HEK293 (cell line): Measurements from ENCODE around the gene AKAP6.

Experiments used
- CTCF ChIA-PET: fragments of 350-600 bp; formaldehyde crosslinking; extraction: SDS; loops from one replicate; lab custom pipeline; 2021; ENCODE audit warnings: antibody characterized with exemption; lab: Yijun Ruan, JAX
- POLR2A ChIA-PET: fragments of 300-600 bp; formaldehyde crosslinking; extraction: SDS; loops from one replicate; lab custom pipeline; 2020; ENCODE audit warnings: antibody characterized with exemption, inconsistent platforms; lab: Yijun Ruan, JAX
- H3K27ac ChIP-seq: fragments of 200-500 bp; sonication (Bioruptor generic); 2 replicates; pipeline ENCODE4 v1.5.1; 2014; ENCODE audit warnings: low read depth, low read length, control low read depth, inconsistent platforms; ENCODE audit errors: extremely low read depth
- H3K36me3 ChIP-seq, 2 experiments: fragments of 200-500 bp in 1 of 2; sonication (Bioruptor generic) in 1 of 2; 1 replicate in 1 of 2; 2 replicates in 1 of 2; pipeline ENCODE4 v1.5.1; 2014 to 2017; ENCODE audit warnings: inconsistent platforms in 2 of 2, low read length in 2 of 2; ENCODE audit not compliant: control insufficient read depth in 2 of 2, insufficient read depth in 1 of 2
- H3K4me1 ChIP-seq: fragments of 200-500 bp; sonication (Bioruptor generic); 2 replicates; pipeline ENCODE4 v1.5.1; 2014; ENCODE audit warnings: mild to moderate bottlenecking, low read length, inconsistent platforms; ENCODE audit not compliant: control insufficient read depth, insufficient read depth
- H3K4me3 ChIP-seq: 2 replicates; pipeline ENCODE4 v1.5.1; 2011; ENCODE audit warnings: low read depth, mild to moderate bottlenecking, control low read depth, low read length, moderate library complexity
- H3K9me3 ChIP-seq: fragments of 200-500 bp; sonication (Bioruptor generic); 2 replicates; pipeline ENCODE4 v1.5.1; 2014; ENCODE audit warnings: low read depth, low read length, inconsistent platforms; ENCODE audit not compliant: control insufficient read depth, insufficient read depth
- OVOL3 ChIP-seq: fragments of 450-650 bp; formaldehyde crosslinking; IDR thresholded peaks from 2 replicates; pipeline ENCODE4 v1.5.1; 2016; ENCODE audit warnings: missing biosample characterization, missing genetic modification characterization
- PRDM2 ChIP-seq: fragments of 450-650 bp; formaldehyde crosslinking; IDR thresholded peaks from 2 replicates; pipeline ENCODE4 v1.5.1; 2016; ENCODE audit warnings: missing biosample characterization, missing genetic modification characterization, borderline replicate concordance
- WT1 ChIP-seq: fragments of 450-650 bp; formaldehyde crosslinking; IDR thresholded peaks from 2 replicates; pipeline ENCODE4 v1.5.1; 2016; ENCODE audit warnings: missing biosample characterization, missing genetic modification characterization
- ZBTB6 ChIP-seq: fragments of 450-650 bp; formaldehyde crosslinking; IDR thresholded peaks from 2 replicates; pipeline ENCODE4 v1.5.1; 2017; ENCODE audit warnings: missing biosample characterization, missing genetic modification characterization
- ZNF114 ChIP-seq: fragments of 450-650 bp; formaldehyde crosslinking; IDR thresholded peaks from 2 replicates; pipeline ENCODE4 v1.5.0; 2017; ENCODE audit warnings: missing biosample characterization, missing genetic modification characterization
- ZNF16 ChIP-seq: fragments of 450-650 bp; formaldehyde crosslinking; IDR thresholded peaks from 2 replicates; pipeline ENCODE4 v1.5.1; 2016; ENCODE audit warnings: low read depth, missing biosample characterization, missing genetic modification characterization
- ZNF302 ChIP-seq: fragments of 450-650 bp; formaldehyde crosslinking; IDR thresholded peaks from 2 replicates; pipeline ENCODE4 v1.5.1; 2016; ENCODE audit warnings: missing biosample characterization, missing genetic modification characterization, low read depth
- ZNF324 ChIP-seq: fragments of 450-650 bp; formaldehyde crosslinking; IDR thresholded peaks from 2 replicates; pipeline ENCODE4 v1.5.1; 2016; ENCODE audit warnings: missing biosample characterization, missing genetic modification characterization
- ZNF341 ChIP-seq: fragments of 450-650 bp; formaldehyde crosslinking; IDR thresholded peaks from 2 replicates; pipeline ENCODE4; 2016; ENCODE audit warnings: low read depth, missing biosample characterization, missing genetic modification characterization
- ZNF354C ChIP-seq: fragments of 450-650 bp; formaldehyde crosslinking; IDR thresholded peaks from 2 replicates; pipeline ENCODE4 v1.5.1; 2016; ENCODE audit warnings: missing biosample characterization, missing genetic modification characterization, low read depth, borderline replicate concordance
- ZNF48 ChIP-seq: fragments of 450-650 bp; formaldehyde crosslinking; IDR thresholded peaks from 2 replicates; pipeline ENCODE4 v1.5.1; 2016; ENCODE audit warnings: missing biosample characterization, missing genetic modification characterization
- ZNF513 ChIP-seq: fragments of 450-650 bp; IDR thresholded peaks from 2 replicates; pipeline ENCODE4 v1.5.1; 2018; ENCODE audit warnings: missing biosample characterization, missing genetic modification characterization
- ZNF521 ChIP-seq: fragments of 450-650 bp; formaldehyde crosslinking; IDR thresholded peaks from 2 replicates; pipeline ENCODE4 v1.5.1; 2017; ENCODE audit warnings: missing biosample characterization, mild to moderate bottlenecking, missing genetic modification characterization
- ZNF629 ChIP-seq: fragments of 450-650 bp; formaldehyde crosslinking; IDR thresholded peaks from 2 replicates; pipeline ENCODE4 v1.5.1; 2017; ENCODE audit warnings: missing biosample characterization, missing genetic modification characterization
- ZNF660 ChIP-seq: fragments of 450-650 bp; IDR thresholded peaks from 2 replicates; pipeline ENCODE4 v1.5.1; 2018; ENCODE audit warnings: missing biosample characterization, mild to moderate bottlenecking, missing genetic modification characterization
- ZNF664 ChIP-seq: fragments of 450-650 bp; formaldehyde crosslinking; IDR thresholded peaks from 2 replicates; pipeline ENCODE4 v1.5.1; 2016; ENCODE audit warnings: missing biosample characterization, missing genetic modification characterization
- ZSCAN23 ChIP-seq: fragments of 450-650 bp; formaldehyde crosslinking; IDR thresholded peaks from 2 replicates; pipeline ENCODE4 v1.5.1; 2016; ENCODE audit warnings: missing biosample characterization, missing genetic modification characterization
- TF ChIP-seq, protein P1 (sequence below): fragments of 450-650 bp; formaldehyde crosslinking; IDR thresholded peaks from 2 replicates; pipeline ENCODE4 v1.5.1; 2016; ENCODE audit warnings: missing biosample characterization, missing genetic modification characterization

The AKAP6 gene

DNA sequence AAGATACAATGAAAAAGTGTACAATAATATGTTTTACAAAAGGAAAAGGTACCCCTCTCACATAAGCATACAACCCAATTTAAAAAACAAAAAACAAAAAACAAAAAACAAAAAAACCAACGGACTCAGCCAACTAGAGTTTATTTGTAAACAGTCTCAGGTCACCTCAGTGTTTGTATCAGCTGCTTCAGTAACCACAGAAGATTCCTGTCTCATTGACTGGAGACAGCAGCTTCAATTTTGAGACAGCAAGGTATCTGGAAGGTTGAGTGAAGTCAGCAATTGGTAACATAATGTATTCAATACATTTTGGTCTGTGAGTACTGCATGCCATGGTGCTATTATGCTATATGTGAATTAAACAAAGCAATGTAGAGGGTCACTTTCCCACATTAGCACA lies 201.7 kb downstream of the AKAP6 start:
- Histone ChIP-seq H3K4me3 (no peak overlapping the region), H3K27ac (no peak overlapping the region), H3K4me1 (no peaks in the 10 kb centered on the region), H3K9me3 (no peaks in the 10 kb centered on the region), H3K36me3 (no peaks in the 10 kb centered on the region)
- POLR2A ChIA-PET, result no interaction called here
- TF ChIP-seq WT1 (tag by site-specific recombination) (no peak), ZBTB6 (no peak), OVOL3 (no peak), ZNF629 (tag by site-specific recombination) (no peak), ZNF48 (tag by site-specific recombination) (no peak), ZNF114 (tag by site-specific recombination) (no peak), ZNF302 (no peak), PRDM2 (tag by site-specific recombination) (no peak), ZNF324 (tag by site-specific recombination) (no peak), ZNF341 (tag by site-specific recombination) (no peak), ZSCAN23 (no peak), ZNF16 (tag by site-specific recombination) (no peak), ZNF660 (tag by site-specific recombination) (no peak), ZNF513 (tag by site-specific recombination) (no peak), ZNF354C (no peak), ZNF664 (no peak), ZNF521 (tag by site-specific recombination) (no peak)
- TF ChIP-seq, protein P1, sequence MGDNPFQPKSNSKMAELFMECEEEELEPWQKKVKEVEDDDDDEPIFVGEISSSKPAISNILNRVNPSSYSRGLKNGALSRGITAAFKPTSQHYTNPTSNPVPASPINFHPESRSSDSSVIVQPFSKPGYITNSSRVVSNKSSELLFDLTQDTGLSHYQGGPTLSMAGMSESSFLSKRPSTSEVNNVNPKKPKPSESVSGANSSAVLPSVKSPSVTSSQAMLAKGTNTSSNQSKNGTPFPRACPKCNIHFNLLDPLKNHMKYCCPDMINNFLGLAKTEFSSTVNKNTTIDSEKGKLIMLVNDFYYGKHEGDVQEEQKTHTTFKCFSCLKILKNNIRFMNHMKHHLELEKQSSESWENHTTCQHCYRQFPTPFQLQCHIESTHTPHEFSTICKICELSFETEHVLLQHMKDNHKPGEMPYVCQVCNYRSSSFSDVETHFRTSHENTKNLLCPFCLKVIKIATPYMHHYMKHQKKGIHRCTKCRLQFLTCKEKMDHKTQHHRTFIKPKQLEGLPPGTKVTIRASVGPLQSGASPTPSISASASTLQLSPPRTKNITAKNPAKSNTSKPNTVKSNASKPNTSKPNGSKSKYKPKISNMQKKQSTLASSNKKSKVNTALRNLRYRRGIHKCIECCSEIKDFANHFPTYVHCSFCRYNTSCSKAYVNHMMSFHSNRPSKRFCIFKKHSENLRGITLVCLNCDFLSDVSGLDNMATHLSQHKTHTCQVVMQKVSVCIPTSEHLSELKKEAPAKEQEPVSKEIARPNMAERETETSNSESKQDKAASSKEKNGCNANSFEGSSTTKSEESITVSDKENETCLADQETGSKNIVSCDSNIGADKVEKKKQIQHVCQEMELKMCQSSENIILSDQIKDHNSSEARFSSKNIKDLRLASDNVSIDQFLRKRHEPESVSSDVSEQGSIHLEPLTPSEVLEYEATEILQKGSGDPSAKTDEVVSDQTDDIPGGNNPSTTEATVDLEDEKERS, result no peak
- CTCF ChIA-PET, result no interaction called here
